ENCODE data around the gene LYPD3. TPM values are rescaled to one million over a fixed set of nuclear protein-coding genes. Genes with fewer than 3 reads are reported as not detected.
"Not testable (repeated sequence)": the region's sequence is repeated elsewhere in the genome, so short reads cannot be mapped to it uniquely, and the experiment has no call there.

Gene LYPD3
- total and polyA plus RNA-seq, 2 donors (not counting 3 experiments of a cell fraction or from before 2014, with no cell fraction given), result 0.52 TPM; not detected in 1

- Histone ChIP-seq H3K36me3 (ENCODE audit: control insufficient read depth in 2 of 2, extremely low read depth in 1 of 2, insufficient read depth in 2 of 2, low read length in 2 of 2) (no peaks in the 10 kb centered on the region), H3K9me3 (replicated peaks; ENCODE audit: control insufficient read depth, insufficient read depth, low read length) (no peaks in the 10 kb centered on the region), H3K27me3 (ENCODE audit: control insufficient read depth in 2 of 2, insufficient read depth in 2 of 2, low read length in 2 of 2) (no peaks in the 10 kb centered on the region), H3K27ac (ENCODE audit: insufficient read depth, low read depth, low read length) (no peak overlapping the region), H3K9ac (replicated peaks; ENCODE audit: extremely low read depth, insufficient read depth, low read length) (no peak overlapping the region), H3K4me1 (ENCODE audit: control insufficient read depth, extremely low read depth, insufficient read depth, low read length) (no peaks in the 10 kb centered on the region), H2AFZ (ENCODE audit: low read depth, low read length) (no peak overlapping the region), H3K4me3 (replicated peaks in 1 of 3; ENCODE audit: insufficient read depth in 1 of 3, low read depth in 1 of 3, low read length in 3 of 3) (no peak overlapping the region), H3K9me1 (replicated peaks; ENCODE audit: control insufficient read depth, extremely low read depth, insufficient read depth, low read length) (no peaks in the 10 kb centered on the region), H3K79me2 (ENCODE audit: control insufficient read depth, insufficient read depth, low read length) (no peaks in the 10 kb centered on the region), H3K4me2 (ENCODE audit: insufficient read depth, low read length) (no peak overlapping the region), H4K20me1 (replicated peaks; ENCODE audit: control insufficient read depth, extremely low read depth, insufficient read depth, low read length) (no peaks in the 10 kb centered on the region)
- POLR2A ChIA-PET, result no interaction called here
- dilution Hi-C loops (cut with MboI; ENCODE audit: extremely low pct_ligation_motif_present, low sequenced_read_pairs), result no loop called here
- no peak for FAIRE-seq
- DNase-seq (ENCODE audit: low read depth, low spot score), result no peak
- CTCF ChIA-PET, result interaction anchor here (2.7 to 3.5 kb wide), 2 partner anchors 10 to 82 kb away, joined by 17 to 28 read pairs; no protein-coding TSS in a partner anchor
- no TSS peak for BruUV-seq (replicated peaks)
- intact Hi-C loops (cut with micrococcal nuclease), result no loop called here
- TF ChIP-seq POLR2A (IDR thresholded peaks at IDR 0.05; ENCODE audit: low read depth, low read length) (no peak), EZH2 (IDR thresholded peaks at IDR 0.05; ENCODE audit: borderline replicate concordance, low read depth, low read length, severe bottlenecking) (no peak), MAX (IDR thresholded peaks at IDR 0.05; ENCODE audit: insufficient read depth, insufficient read length) (no peak), FOS (IDR thresholded peaks at IDR 0.05; ENCODE audit: borderline replicate concordance, insufficient read depth, low read length) (no peak), POLR2AphosphoS5 (IDR thresholded peaks at IDR 0.05; ENCODE audit: insufficient read depth, low read depth, low read length) (no peak), CTCF (IDR thresholded peaks at IDR 0.05; ENCODE audit: extremely low read depth in 1 of 2, insufficient read depth in 1 of 2, low read depth in 1 of 2, low read length in 2 of 2) (no peak), JUN (IDR thresholded peaks at IDR 0.05; ENCODE audit: borderline replicate concordance, insufficient read depth, insufficient read length, low read depth) (no peak), MYC (IDR thresholded peaks at IDR 0.05; ENCODE audit: low read depth, low read length) (no peak)
These were observed 27.7 kb downstream of the LYPD3 start for GRCh38 chr19:43437712-43438111.

GRCh38 chr19:43437284-43437683 is 28.1 kb downstream of the LYPD3 start:
- H3K9me1 ChIP-seq (replicated peaks; ENCODE audit: control insufficient read depth, extremely low read depth, insufficient read depth, low read length); POLR2A ChIA-PET; H3K27ac ChIP-seq (ENCODE audit: insufficient read depth, low read depth, low read length); H3K36me3 ChIP-seq (ENCODE audit: control insufficient read depth in 2 of 2, extremely low read depth in 1 of 2, insufficient read depth in 2 of 2, low read length in 2 of 2); BruUV-seq (replicated peaks); H3K9me3 ChIP-seq (replicated peaks; ENCODE audit: control insufficient read depth, insufficient read depth, low read length); H4K20me1 ChIP-seq (replicated peaks; ENCODE audit: control insufficient read depth, extremely low read depth, insufficient read depth, low read length); H3K4me2 ChIP-seq (ENCODE audit: insufficient read depth, low read length); H3K27me3 ChIP-seq (ENCODE audit: control insufficient read depth in 2 of 2, insufficient read depth in 2 of 2, low read length in 2 of 2); H3K4me3 ChIP-seq (replicated peaks in 1 of 3; ENCODE audit: insufficient read depth in 1 of 3, low read depth in 1 of 3, low read length in 3 of 3); FAIRE-seq; H3K9ac ChIP-seq (replicated peaks; ENCODE audit: extremely low read depth, insufficient read depth, low read length); H3K4me1 ChIP-seq (ENCODE audit: control insufficient read depth, extremely low read depth, insufficient read depth, low read length); intact Hi-C loops (cut with micrococcal nuclease); H3K79me2 ChIP-seq (ENCODE audit: control insufficient read depth, insufficient read depth, low read length); H2AFZ ChIP-seq (ENCODE audit: low read depth, low read length); DNase-seq (ENCODE audit: low read depth, low spot score); dilution Hi-C loops (cut with MboI; ENCODE audit: extremely low pct_ligation_motif_present, low sequenced_read_pairs): not testable (repeated sequence)
- CTCF ChIA-PET, result interaction anchor here (2.7 to 3.5 kb wide), 2 partner anchors 11 to 83 kb away, joined by 17 to 28 read pairs; no protein-coding TSS in a partner anchor

Data from endothelial cell of umbilical vein (primary cell).